ENCODE results near the gene SURF1. TPM values are rescaled to one million over a fixed set of nuclear protein-coding genes. Genes with fewer than 3 reads are reported as not detected.

The SURF1 gene
- total RNA-seq, 1 donor from 2014 or later = 36.2 TPM

- Mint-ChIP-seq H3K9me3 (ENCODE audit: unreplicated experiment) (no peaks in the 10 kb centered on the region), H3K4me1 (ENCODE audit: unreplicated experiment) (peaks cover 14% of the 10 kb centered on the region)
Observed at GRCh38 chr9:133303266-133304157, 52.8 kb downstream of the SURF1 start.

More at GRCh38 chr9:133303266-133304157, 52.8 kb downstream of the SURF1 start:
- Mint-ChIP-seq H3K27ac (ENCODE audit: unreplicated experiment) (no peak overlapping the region), H3K4me3 (ENCODE audit: unreplicated experiment) (no peak overlapping the region), H3K27me3 (ENCODE audit: unreplicated experiment) (peaks cover 10% of the 10 kb centered on the region), H3K36me3 (ENCODE audit: unreplicated experiment) (no peaks in the 10 kb centered on the region)
- DNase-seq (ENCODE audit: extremely low spot score, unreplicated experiment) = peak; percentile 80
- no peak for TF ChIP-seq CTCF (IDR thresholded peaks at IDR 0.05)

Other genes starting within 250 kb of the SURF1 start
- gene RALGDS, start 235.2 kb downstream of the SURF1 start, total RNA-seq = 35.1 and 38.4 TPM in 2 replicates
- 3.1 and 4.1 TPM in 2 replicates for gene GBGT1, start 192.6 kb downstream of the SURF1 start, total RNA-seq
- gene OBP2B, start 147.2 kb downstream of the SURF1 start, total RNA-seq = not detected in 2 replicates
- not detected in 2 replicates for gene ABO, start 81.3 kb downstream of the SURF1 start, total RNA-seq
- 16.0 and 19.8 TPM in 2 replicates for gene SURF6, start 20.3 kb downstream of the SURF1 start, total RNA-seq
- gene MED22, start 8.4 kb downstream of the SURF1 start, total RNA-seq = 23.4 and 27.6 TPM in 2 replicates
- 1,770 and 1,772 TPM in 2 replicates for gene RPL7A, start 8.3 kb downstream of the SURF1 start, total RNA-seq
- 15.4 and 16.3 TPM in 2 replicates for gene SURF2, start 63 bp upstream of the SURF1 start, total RNA-seq
- 190 and 201 TPM in 2 replicates for gene SURF4, start 19.6 kb upstream of the SURF1 start, total RNA-seq
- 3.5 and 5.1 TPM in 2 replicates for gene STKLD1, start 19.9 kb upstream of the SURF1 start, total RNA-seq
- 22.2 and 22.8 TPM in 2 replicates for gene REXO4, start 61.5 kb upstream of the SURF1 start, total RNA-seq
- 7.4 and 8.8 TPM in 2 replicates for gene ADAMTS13, start 65.9 kb upstream of the SURF1 start, total RNA-seq
- 28.9 and 29.3 TPM in 2 replicates for gene CACFD1, start 103.5 kb upstream of the SURF1 start, total RNA-seq
- gene SLC2A6, start 122.6 kb upstream of the SURF1 start, total RNA-seq = 8.0 and 8.4 TPM in 2 replicates
- gene MYMK, start 168.5 kb upstream of the SURF1 start, total RNA-seq = not detected in 2 replicates
- gene ADAMTSL2, start 178.2 kb upstream of the SURF1 start, total RNA-seq = 0.10 and 0.11 TPM in 2 replicates

Measured in osteocyte (in vitro differentiated cells).